Mononuclear cell (primary cell): ENCODE results near the gene CISD3. TPM values are rescaled to one million over a fixed set of nuclear protein-coding genes. Genes with fewer than 3 reads are reported as not detected.

Experiments used
- H3K27me3 ChIP-seq: 2 replicates; pipeline ENCODE4 v1.6.0; 2011; ENCODE audit warnings: low read length, control low read depth; ENCODE audit not compliant: insufficient read depth
- H3K4me1 ChIP-seq: 2 replicates; pipeline ENCODE4 v1.5.1; 2011; ENCODE audit warnings: mild to moderate bottlenecking, low read length, control low read depth; ENCODE audit not compliant: insufficient read depth
- H3K4me3 ChIP-seq: 2 replicates; pipeline ENCODE4 v1.5.1; 2011; ENCODE audit warnings: mild to moderate bottlenecking, low read length, moderate library complexity
- H3K9me3 ChIP-seq: 2 replicates; pipeline ENCODE4 v1.5.1; 2011; ENCODE audit warnings: low read depth, mild to moderate bottlenecking, control low read depth, low read length
- total RNA-seq: library from RNA; depleted of rRNA; stranded (reverse); fragments of >200 nt; gene quantifications from one replicate; pipeline ENCODE4 v1.2.3, GENCODE V29; 2012

CISD3 gene
- total RNA-seq, 1 donor: 1.8 TPM

- Histone ChIP-seq H3K27me3 (no peaks in the 10 kb centered on the region), H3K9me3 (no peaks in the 10 kb centered on the region), H3K4me3 (peak within 1 kb of the TSS; percentile 87), H3K4me1 (peaks cover 65% of the 10 kb centered on the region)
Measured at GRCh38 chr17:38704606-38705522, 25.3 kb upstream of the CISD3 start, which contains the start of gene MLLT6. Gene MLLT6 (plus strand): TSS chr17:38705273. CDS start chr17:38705633, 360 bp downstream.

GRCh38 chr17:38705523-38705802, 24.7 kb upstream of the CISD3 start:
- Histone ChIP-seq H3K4me3 (peak overlapping the region; percentile 61), H3K9me3 (no peaks in the 10 kb centered on the region), H3K27me3 (no peaks in the 10 kb centered on the region), H3K4me1 (peaks cover 60% of the 10 kb centered on the region)

- peaks cover 55% of the 10 kb centered on the region for H3K4me1 ChIP-seq
- no peaks in the 10 kb centered on the region for H3K27me3 ChIP-seq
- H3K4me3 ChIP-seq: peak overlapping the region; percentile 61
- no peaks in the 10 kb centered on the region for H3K9me3 ChIP-seq
Measured at GRCh38 chr17:38705803-38706504, 24.2 kb upstream of the CISD3 start.

- H3K4me3 ChIP-seq: peak overlapping the region; percentile 61
- H3K9me3 ChIP-seq: no peaks in the 10 kb centered on the region
- no peaks in the 10 kb centered on the region for H3K27me3 ChIP-seq
- peaks cover 48% of the 10 kb centered on the region for H3K4me1 ChIP-seq
Measured at GRCh38 chr17:38706505-38707216, 23.5 kb upstream of the CISD3 start.

GRCh38 chr17:38707678-38708351, 22.3 kb upstream of the CISD3 start:
- Histone ChIP-seq H3K4me1 (peaks cover 43% of the 10 kb centered on the region), H3K27me3 (no peaks in the 10 kb centered on the region), H3K9me3 (no peaks in the 10 kb centered on the region), H3K4me3 (no peak overlapping the region)

DNA sequence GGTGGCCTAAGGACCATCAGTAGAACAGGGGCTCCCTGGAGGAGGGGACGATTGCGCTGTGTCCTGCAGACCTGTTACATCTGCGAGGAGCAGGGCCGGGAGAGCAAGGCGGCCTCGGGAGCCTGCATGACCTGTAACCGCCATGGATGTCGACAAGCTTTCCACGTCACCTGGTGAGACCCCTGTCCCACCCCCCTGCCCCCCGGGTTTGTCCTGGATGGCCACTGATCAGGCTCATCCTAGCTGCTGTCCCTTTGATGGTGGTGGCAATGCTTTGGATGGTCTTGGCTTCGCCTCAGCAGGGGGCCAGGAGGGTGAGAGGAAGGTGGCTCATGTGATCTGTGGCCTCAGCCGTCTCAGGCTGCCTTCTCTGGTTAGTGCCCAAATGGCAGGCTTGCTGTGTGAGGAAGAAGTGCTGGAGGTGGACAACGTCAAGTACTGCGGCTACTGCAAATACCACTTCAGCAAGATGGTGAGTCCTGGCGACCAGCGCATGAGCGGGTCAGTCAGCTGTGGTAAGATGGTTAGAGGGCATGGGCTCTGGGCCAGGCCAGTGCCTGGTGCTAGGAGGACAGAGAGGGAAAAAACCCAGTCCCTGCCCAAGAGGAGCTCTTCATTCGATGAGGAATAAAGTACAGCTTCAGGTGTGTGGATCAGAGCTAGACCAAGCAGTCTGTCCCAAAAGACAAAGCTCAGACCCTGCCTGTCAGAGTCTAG, 20.9 kb upstream of the CISD3 start:
- H3K4me1 ChIP-seq: peaks cover 29% of the 10 kb centered on the region
- H3K4me3 ChIP-seq: no peak overlapping the region
- no peaks in the 10 kb centered on the region for H3K27me3 ChIP-seq
- H3K9me3 ChIP-seq: no peaks in the 10 kb centered on the region

GRCh38 chr17:38709864-38710603, 20.1 kb upstream of the CISD3 start:
- Histone ChIP-seq H3K27me3 (no peaks in the 10 kb centered on the region), H3K4me1 (peaks cover 25% of the 10 kb centered on the region), H3K4me3 (no peak overlapping the region), H3K9me3 (no peaks in the 10 kb centered on the region)

GRCh38 chr17:38710604-38710962, 19.6 kb upstream of the CISD3 start:
- no peak overlapping the region for H3K4me3 ChIP-seq
- no peaks in the 10 kb centered on the region for H3K27me3 ChIP-seq
- peaks cover 25% of the 10 kb centered on the region for H3K4me1 ChIP-seq
- no peaks in the 10 kb centered on the region for H3K9me3 ChIP-seq

- Histone ChIP-seq H3K4me3 (no peak overlapping the region), H3K4me1 (peaks cover 22% of the 10 kb centered on the region), H3K27me3 (no peaks in the 10 kb centered on the region), H3K9me3 (no peaks in the 10 kb centered on the region)
Measured at GRCh38 chr17:38710985-38711384, 19.2 kb upstream of the CISD3 start.

GRCh38 chr17:38711792-38712571, 18.2 kb upstream of the CISD3 start:
- no peaks in the 10 kb centered on the region for H3K9me3 ChIP-seq
- peaks cover 12% of the 10 kb centered on the region for H3K4me1 ChIP-seq
- H3K4me3 ChIP-seq: no peak overlapping the region
- no peaks in the 10 kb centered on the region for H3K27me3 ChIP-seq

DNA sequence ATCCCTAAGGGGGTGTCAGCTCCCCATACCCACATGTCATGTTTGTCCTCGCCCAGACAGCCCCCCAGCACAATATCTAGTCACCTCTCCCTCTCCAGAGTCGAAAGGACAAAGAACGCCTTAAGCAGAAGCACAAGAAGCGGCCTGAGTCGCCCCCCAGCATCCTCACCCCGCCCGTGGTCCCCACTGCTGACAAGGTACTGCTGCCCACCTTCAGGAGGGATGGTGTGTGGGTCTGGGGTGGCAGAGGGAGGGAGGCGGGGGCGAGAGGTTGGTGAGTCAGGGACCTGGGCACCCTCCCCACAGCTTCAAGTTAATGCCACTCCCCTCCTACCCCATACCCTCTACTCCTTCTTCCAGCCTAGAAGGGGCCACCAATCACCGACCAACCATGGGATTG, 17.5 kb upstream of the CISD3 start:
- Histone ChIP-seq H3K4me1 (peaks cover 7% of the 10 kb centered on the region), H3K4me3 (no peak overlapping the region), H3K9me3 (no peaks in the 10 kb centered on the region), H3K27me3 (no peaks in the 10 kb centered on the region)

- Histone ChIP-seq H3K9me3 (no peaks in the 10 kb centered on the region), H3K4me1 (no peaks in the 10 kb centered on the region), H3K27me3 (no peaks in the 10 kb centered on the region), H3K4me3 (no peak overlapping the region)
Measured at GRCh38 chr17:38713456-38714075, 16.6 kb upstream of the CISD3 start.
